ENCODE measurements around the gene PCDHGA1.

DNA sequence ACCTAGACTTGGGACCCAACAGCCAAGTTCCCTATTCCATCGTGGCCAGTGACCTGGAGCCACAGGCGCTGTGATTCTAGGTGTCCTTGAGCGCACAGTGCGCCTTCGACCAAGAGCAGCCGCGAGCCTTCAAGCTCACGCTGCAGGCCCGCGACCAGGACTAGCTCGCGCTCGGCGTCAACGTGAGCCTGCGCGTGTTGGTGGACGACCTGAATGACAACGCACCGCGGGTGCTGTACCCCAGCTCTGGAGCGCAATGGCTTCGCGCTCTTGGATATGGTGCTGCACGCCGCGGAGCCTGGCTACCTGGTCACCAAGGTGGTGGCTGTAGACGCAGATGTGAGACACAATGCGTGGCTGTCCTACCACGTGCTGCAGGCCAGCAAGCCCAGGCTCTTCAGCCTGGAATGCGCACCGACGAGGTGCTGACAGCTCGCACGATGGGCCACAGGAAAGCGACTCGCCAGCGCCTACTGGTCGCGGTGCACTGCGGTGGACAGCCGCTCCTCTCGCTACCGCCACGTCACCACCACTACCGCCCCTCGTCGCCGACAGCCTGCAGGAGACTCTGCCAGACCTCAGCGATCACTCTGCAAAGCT lies 111.4 kb downstream of the PCDHGA1 start:
- TF ChIP-seq, protein P1, sequence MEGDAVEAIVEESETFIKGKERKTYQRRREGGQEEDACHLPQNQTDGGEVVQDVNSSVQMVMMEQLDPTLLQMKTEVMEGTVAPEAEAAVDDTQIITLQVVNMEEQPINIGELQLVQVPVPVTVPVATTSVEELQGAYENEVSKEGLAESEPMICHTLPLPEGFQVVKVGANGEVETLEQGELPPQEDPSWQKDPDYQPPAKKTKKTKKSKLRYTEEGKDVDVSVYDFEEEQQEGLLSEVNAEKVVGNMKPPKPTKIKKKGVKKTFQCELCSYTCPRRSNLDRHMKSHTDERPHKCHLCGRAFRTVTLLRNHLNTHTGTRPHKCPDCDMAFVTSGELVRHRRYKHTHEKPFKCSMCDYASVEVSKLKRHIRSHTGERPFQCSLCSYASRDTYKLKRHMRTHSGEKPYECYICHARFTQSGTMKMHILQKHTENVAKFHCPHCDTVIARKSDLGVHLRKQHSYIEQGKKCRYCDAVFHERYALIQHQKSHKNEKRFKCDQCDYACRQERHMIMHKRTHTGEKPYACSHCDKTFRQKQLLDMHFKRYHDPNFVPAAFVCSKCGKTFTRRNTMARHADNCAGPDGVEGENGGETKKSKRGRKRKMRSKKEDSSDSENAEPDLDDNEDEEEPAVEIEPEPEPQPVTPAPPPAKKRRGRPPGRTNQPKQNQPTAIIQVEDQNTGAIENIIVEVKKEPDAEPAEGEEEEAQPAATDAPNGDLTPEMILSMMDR (IDR thresholded peaks at IDR 0.05; ENCODE audit: low read length), result no peak
- no peak for TF ChIP-seq EZH2 (optimal IDR thresholded peaks at IDR 0.05; ENCODE audit: low read depth, low read length)
- no peak for TF ChIP-seq EZH2phosphoT487 (IDR thresholded peaks at IDR 0.05; ENCODE audit: low read length)
